Measurements from ENCODE around the gene AMBP.

The AMBP gene

DNA sequence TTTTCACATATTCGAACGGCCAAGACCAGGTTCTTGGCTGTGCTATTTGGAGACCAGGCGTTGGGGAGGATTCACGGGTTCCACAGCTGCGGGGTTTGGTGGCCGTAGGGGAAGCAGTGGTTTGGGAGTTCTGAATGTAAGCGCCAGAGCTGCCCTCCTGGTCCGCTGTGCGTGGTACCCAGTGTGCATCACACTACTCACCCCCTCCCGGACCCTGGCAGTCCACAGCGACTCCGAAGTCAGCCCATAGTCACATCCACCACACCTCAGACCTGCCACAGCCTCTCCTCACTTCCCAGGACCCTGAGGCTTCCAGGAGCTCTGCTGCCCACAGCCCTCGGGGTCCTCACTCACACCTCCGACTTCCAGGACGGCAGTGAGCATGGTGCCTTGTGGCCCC is 26.8 kb downstream of the AMBP start:
- TF ChIP-seq, protein P1, sequence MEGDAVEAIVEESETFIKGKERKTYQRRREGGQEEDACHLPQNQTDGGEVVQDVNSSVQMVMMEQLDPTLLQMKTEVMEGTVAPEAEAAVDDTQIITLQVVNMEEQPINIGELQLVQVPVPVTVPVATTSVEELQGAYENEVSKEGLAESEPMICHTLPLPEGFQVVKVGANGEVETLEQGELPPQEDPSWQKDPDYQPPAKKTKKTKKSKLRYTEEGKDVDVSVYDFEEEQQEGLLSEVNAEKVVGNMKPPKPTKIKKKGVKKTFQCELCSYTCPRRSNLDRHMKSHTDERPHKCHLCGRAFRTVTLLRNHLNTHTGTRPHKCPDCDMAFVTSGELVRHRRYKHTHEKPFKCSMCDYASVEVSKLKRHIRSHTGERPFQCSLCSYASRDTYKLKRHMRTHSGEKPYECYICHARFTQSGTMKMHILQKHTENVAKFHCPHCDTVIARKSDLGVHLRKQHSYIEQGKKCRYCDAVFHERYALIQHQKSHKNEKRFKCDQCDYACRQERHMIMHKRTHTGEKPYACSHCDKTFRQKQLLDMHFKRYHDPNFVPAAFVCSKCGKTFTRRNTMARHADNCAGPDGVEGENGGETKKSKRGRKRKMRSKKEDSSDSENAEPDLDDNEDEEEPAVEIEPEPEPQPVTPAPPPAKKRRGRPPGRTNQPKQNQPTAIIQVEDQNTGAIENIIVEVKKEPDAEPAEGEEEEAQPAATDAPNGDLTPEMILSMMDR (IDR thresholded peaks at IDR 0.05; ENCODE audit: insufficient read depth, missing control alignments): no peak
- DNase-seq (ENCODE audit: insufficient read length, low spot score) (no peak), FAIRE-seq (no peak)

DNA sequence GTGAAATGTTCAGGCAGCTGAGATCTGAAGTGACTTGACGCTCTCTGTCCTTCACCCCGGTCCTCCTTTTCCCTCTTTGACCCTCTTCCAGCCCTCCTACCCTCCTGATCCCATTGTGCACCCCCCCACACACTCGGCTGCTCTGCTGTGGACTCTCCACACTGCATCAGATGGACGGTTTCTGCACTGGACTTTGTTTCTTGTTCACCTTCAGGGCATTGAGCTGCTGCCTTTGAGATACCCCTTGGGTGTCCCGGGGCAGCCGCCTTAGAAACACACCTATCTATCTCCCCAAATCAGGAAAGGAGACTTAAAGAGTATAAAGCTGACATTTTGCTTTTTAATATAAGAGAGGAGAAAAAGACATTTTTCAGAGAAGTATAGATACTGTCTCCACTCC is 27.5 kb downstream of the AMBP start:
- no peak for DNase-seq (ENCODE audit: insufficient read length, low spot score)
- TF ChIP-seq, protein P1 (IDR thresholded peaks at IDR 0.05; ENCODE audit: insufficient read depth, missing control alignments): no peak
- FAIRE-seq: no peak

DNA sequence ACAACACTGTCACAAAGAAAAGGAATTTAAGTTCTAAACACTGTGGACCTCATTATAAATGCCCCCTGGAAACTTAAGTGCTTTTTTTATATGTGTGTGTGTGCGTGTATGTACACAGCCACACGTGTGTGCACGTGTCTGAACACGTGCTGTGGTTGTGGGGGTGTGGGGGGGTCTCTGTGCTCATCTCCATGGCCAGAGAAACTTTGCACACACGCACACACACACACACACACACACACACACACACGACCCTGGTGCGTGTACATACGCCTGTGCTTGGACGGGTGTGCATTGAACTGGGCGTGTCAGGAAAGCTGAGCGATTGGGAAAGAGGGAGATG is 27.9 kb downstream of the AMBP start:
- FAIRE-seq: no peak
- TF ChIP-seq, protein P1 (IDR thresholded peaks at IDR 0.05; ENCODE audit: insufficient read depth, missing control alignments): no peak
- DNase-seq (ENCODE audit: insufficient read length, low spot score): no peak

DNA sequence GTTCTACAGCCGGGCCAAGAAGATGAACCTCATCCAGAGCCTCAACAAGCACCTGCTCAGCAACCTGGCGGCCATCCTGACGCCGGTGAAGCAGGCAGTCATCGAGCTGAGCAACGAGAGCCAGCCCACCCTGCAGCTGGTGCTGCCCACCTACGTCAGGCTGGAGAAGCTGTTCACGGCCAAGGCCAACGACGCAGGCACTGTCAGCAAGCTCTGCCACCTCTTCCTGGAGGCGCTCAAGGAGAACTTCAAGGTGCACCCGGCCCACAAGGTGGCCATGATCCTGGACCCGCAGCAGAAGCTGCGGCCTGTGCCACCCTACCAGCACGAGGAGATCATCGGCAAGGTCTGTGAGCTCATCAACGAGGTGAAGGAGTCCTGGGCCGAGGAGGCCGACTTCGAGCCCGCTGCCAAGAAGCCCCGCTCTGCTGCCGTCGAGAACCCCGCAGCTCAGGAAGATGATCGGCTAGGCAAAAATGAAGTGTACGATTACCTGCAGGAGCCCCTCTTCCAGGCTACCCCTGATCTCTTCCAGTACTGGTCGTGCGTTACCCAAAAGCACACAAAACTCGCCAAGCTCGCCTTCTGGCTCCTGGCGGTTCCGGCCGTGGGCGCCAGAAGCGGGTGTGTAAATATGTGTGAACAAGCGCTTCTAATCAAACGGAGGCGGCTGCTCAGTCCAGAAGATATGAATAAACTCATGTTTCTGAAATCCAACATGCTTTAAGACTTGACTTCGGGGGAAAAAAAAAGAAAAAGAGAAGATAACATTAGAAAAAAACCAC is 28.5 kb downstream of the AMBP start:
- TF ChIP-seq, protein P1 (IDR thresholded peaks at IDR 0.05; ENCODE audit: insufficient read depth, missing control alignments): no peak
- no peak for DNase-seq (ENCODE audit: insufficient read length, low spot score)
- no peak for FAIRE-seq

DNA sequence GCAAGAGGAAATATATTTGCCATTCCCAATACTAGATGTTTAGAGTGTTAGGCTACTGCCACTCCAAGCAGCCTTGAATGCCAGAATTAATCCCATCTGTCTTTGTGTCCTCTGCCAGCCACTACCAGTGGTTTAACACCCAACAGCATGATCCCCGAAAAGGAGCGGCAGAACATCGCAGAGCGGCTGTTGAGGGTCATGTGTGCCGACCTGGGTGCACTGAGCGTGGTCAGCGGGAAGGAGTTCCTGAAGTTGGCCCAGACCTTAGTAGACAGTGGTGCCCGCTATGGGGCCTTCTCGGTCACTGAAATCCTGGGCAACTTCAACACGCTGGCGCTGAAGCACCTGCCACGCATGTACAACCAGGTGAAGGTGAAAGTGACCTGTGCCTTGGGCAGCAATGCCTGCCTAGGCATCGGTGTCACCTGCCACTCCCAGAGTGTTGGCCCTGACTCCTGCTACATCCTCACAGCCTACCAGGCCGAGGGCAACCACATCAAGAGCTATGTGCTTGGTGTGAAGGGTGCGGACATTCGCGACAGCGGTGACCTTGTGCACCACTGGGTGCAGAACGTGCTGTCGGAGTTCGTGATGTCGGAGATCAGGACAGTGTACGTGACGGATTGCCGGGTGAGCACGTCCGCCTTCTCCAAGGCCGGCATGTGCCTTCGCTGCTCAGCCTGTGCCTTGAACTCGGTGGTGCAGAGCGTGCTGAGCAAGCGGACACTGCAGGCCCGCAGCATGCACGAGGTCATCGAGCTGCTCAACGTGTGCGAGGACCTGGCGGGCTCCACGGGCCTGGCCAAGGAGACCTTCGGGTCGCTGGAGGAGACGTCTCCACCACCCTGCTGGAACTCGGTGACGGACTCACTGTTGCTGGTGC is 29.3 kb downstream of the AMBP start:
- no peak for FAIRE-seq
- DNase-seq (ENCODE audit: insufficient read length, low spot score): no peak
- TF ChIP-seq, protein P1 (IDR thresholded peaks at IDR 0.05; ENCODE audit: insufficient read depth, missing control alignments): no peak

DNA sequence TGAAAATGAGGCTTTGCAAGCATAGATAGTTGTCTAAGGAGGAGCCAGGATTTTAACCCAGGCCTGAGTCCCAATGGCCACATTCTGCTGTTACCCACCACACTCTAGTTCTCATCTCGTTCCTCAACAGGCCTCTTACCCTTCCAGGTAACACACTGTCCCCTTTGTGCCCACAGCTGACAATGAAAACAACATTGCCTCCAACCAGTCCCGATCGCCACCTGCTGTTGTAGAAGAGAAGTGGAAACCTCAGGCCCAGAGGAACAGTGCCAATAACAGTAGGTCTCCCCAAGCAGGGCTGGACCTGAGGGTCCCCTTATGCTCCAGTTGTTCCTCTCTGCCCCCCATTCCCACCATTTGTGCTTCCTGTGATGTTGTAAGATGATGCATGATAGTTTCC is 30.4 kb downstream of the AMBP start:
- no peak for FAIRE-seq
- TF ChIP-seq, protein P1 (IDR thresholded peaks at IDR 0.05; ENCODE audit: insufficient read depth, missing control alignments): peak; percentile 17
- DNase-seq (ENCODE audit: insufficient read length, low spot score): no peak

DNA sequence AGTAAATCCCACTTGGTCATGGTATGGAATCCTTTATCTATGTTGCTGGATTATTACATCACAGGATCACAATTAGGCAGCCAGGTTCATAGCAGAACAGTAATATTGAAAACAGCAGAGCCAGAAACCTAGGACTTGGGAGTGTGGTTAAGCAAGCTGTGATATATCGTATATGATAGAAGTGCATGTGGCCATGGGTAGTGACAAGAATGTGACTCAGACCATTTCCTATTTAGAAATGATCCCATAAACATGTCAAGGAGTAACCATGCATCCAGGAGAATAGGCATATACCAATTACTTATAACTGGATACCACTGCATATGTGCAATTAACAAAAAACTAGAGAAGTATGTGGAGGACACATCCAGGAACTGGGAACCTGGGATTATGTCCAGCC is 31.2 kb downstream of the AMBP start:
- no peak for FAIRE-seq
- no peak for DNase-seq (ENCODE audit: insufficient read length, low spot score)
- TF ChIP-seq, protein P1 (IDR thresholded peaks at IDR 0.05; ENCODE audit: insufficient read depth, missing control alignments): no peak

Data from D721Med (cell line).